Measurements from ENCODE around the gene ZNF662. TPM values are rescaled to one million over a fixed set of nuclear protein-coding genes. Genes with fewer than 3 reads are reported as not detected.

ZNF662 gene
- total RNA-seq, 6 experiments from 2014 or later, result 0.21 to 1.4 (median 0.51) TPM; not detected in 1

DNA sequence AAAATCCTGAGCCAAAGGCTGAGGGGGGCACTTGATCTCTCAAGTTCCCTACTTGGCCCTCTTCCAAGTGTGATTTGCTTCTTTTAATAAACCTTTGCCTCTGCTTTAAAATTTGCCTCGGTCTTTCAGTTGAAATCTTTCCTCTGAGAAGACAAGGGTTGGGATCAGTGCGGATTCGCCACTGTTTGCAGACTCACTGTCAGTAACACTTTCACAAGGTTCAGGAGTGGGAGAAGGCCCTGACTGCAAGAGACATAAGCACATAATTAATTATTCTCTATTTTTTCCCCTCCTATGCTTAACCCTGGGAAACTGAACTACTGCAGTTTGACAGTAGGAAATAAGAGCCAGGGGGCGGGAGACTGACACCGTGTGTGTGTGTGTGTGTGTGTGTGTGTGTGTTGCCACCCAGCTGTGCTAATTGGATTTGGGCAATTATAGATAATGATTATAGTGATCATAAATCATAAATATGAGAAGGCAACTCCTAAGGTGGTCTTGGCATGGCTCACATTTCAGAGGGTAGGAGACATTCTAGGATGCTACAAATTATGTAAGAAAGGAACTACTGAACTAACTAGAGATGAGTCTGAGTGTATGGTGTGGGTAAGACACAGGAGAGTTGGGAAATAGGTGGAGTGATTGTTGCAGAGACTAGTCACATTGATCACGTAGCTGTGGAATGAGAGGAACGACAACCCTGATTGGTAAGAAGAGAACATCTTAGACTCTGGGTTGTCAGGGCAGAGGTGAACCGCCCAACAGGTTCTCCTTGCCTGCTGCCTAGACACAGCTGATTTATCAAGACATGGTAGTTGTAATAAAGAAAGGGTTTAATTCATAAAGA, 5.5 kb upstream of the ZNF662 start:
- Mint-ChIP-seq H3K4me3 (no peak overlapping the region), H3K36me3 (ENCODE audit: low read depth) (0 out of 2 replicates have a peak, but pooled peaks cover 2% of the 10 kb centered on the region), H3K27ac (no peak overlapping the region), H3K4me1 (ENCODE audit: low read depth) (peaks cover 9% of the 10 kb centered on the region), H3K9me3 (no peaks in the 10 kb centered on the region), H3K27me3 (ENCODE audit: insufficient read depth) (peaks cover 24% of the 10 kb centered on the region)
- TF ChIP-seq CTCF (IDR thresholded peaks at IDR 0.05), result no peak
- no peak for DNase-seq

DNA sequence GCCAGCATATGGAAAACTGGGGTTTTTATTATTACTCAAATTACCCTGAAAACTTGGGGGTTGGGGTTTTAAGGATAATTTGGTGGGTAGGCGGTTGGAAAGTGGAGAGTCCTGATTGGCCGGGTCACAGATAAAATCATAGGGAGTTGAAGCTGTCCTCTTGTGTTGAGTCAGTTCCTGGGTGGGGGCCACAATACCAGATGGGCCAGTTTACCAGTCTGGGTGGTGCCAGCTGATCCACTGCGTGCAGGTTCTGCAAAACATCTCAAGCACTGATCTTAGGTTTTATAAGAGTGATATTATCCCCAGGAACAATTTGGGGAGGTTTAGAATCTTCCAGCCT, 4.9 kb upstream of the ZNF662 start:
- TF ChIP-seq CTCF (IDR thresholded peaks at IDR 0.05), result no peak
- H3K27me3 Mint-ChIP-seq (ENCODE audit: insufficient read depth), result peaks cover 27% of the 10 kb centered on the region
- H3K36me3 Mint-ChIP-seq (ENCODE audit: low read depth), result 0 out of 2 replicates have a peak, but pooled peaks cover 6% of the 10 kb centered on the region
- no peak overlapping the region for H3K4me3 Mint-ChIP-seq
- no peaks in the 10 kb centered on the region for H3K9me3 Mint-ChIP-seq
- peaks cover 9% of the 10 kb centered on the region for H3K4me1 Mint-ChIP-seq (ENCODE audit: low read depth)
- H3K27ac Mint-ChIP-seq, result no peak overlapping the region
- DNase-seq, result no peak

DNA sequence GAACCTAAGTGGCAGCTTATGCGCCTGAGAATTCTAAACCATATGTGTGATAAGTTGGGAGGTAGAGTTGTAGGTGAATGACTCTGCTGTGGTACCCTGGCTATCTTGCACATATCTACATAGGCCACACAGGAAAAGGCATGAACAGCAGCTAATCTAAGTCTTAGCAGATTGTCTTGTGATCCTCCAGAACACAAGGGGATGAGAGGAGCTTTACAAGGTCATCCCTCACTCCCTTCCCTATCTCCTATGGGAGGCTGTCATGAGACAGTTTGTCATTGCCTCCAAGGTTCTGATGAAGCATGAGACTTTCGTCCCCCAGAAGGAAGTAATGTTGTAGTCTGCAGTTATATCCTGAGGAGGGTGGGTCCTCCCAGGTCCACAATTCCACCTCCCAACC, 3.7 kb upstream of the ZNF662 start:
- Mint-ChIP-seq H3K4me1 (ENCODE audit: low read depth) (peaks cover 9% of the 10 kb centered on the region), H3K4me3 (no peak overlapping the region), H3K27me3 (ENCODE audit: insufficient read depth) (peaks cover 36% of the 10 kb centered on the region), H3K36me3 (ENCODE audit: low read depth) (0 out of 2 replicates have a peak, but pooled peaks cover 6% of the 10 kb centered on the region), H3K9me3 (no peaks in the 10 kb centered on the region; the same call in 1 of the 2 replicates), H3K27ac (no peak overlapping the region)
- DNase-seq, result no peak
- TF ChIP-seq CTCF (IDR thresholded peaks at IDR 0.05), result no peak

- Mint-ChIP-seq H3K4me3 (no peak overlapping the region), H3K27ac (no peak overlapping the region), H3K27me3 (ENCODE audit: insufficient read depth) (peaks cover 42% of the 10 kb centered on the region), H3K4me1 (ENCODE audit: low read depth) (peaks cover 9% of the 10 kb centered on the region), H3K36me3 (ENCODE audit: low read depth) (0 out of 2 replicates have a peak, but pooled peaks cover 6% of the 10 kb centered on the region), H3K9me3 (no peaks in the 10 kb centered on the region; the same call in 1 of the 2 replicates)
- TF ChIP-seq CTCF (IDR thresholded peaks at IDR 0.05), result no peak
- DNase-seq, result no peak
Observed at GRCh38 chr3:42904076-42904475, 1.9 kb upstream of the ZNF662 start.

- DNase-seq, result no peak
- TF ChIP-seq CTCF (IDR thresholded peaks at IDR 0.05), result no peak
- peak overlapping the region; percentile 54; the same call in 1 of the 2 replicates for H3K4me3 Mint-ChIP-seq
- no peak overlapping the region for H3K27ac Mint-ChIP-seq
- 0 out of 2 replicates have a peak, but pooled peaks cover 6% of the 10 kb centered on the region for H3K36me3 Mint-ChIP-seq (ENCODE audit: low read depth)
- H3K4me1 Mint-ChIP-seq (ENCODE audit: low read depth), result peaks cover 8% of the 10 kb centered on the region
- no peaks in the 10 kb centered on the region; the same call in 1 of the 2 replicates for H3K9me3 Mint-ChIP-seq
- peaks cover 40% of the 10 kb centered on the region for H3K27me3 Mint-ChIP-seq (ENCODE audit: insufficient read depth)
Observed at GRCh38 chr3:42905740-42906069, 237 bp upstream of the ZNF662 start.
